ENCODE results near the gene EPB41L4A.

The EPB41L4A gene

GRCh38 chr5:112253478-112254250 is 165.4 kb downstream of the EPB41L4A start:
- Histone ChIP-seq H3K4me1 (ENCODE audit: control insufficient read depth, insufficient read depth, low read length) (peaks cover 26% of the 10 kb centered on the region), H3K36me3 (ENCODE audit: control insufficient read depth, insufficient read depth, low read length, severe bottlenecking) (no peaks in the 10 kb centered on the region), H3K9ac (ENCODE audit: low read length) (no peak overlapping the region), H3K4me3 (ENCODE audit: low read length) (peak overlapping the region; percentile 42), H3K27me3 (replicated peaks; ENCODE audit: control insufficient read depth, insufficient read depth, low read length) (no peaks in the 10 kb centered on the region), H3K9me3 (ENCODE audit: control insufficient read depth, low read length) (no peaks in the 10 kb centered on the region)
- peak; percentile 6 for DNase-seq (ENCODE audit: low read depth)

- H3K4me3 ChIP-seq (ENCODE audit: low read length), result no peak overlapping the region
- no peak for DNase-seq (ENCODE audit: low read depth)
- H3K9ac ChIP-seq (ENCODE audit: low read length), result no peak overlapping the region
- H3K36me3 ChIP-seq (ENCODE audit: control insufficient read depth, insufficient read depth, low read length, severe bottlenecking), result no peaks in the 10 kb centered on the region
- H3K27me3 ChIP-seq (replicated peaks; ENCODE audit: control insufficient read depth, insufficient read depth, low read length), result no peaks in the 10 kb centered on the region
- no peaks in the 10 kb centered on the region for H3K9me3 ChIP-seq (ENCODE audit: control insufficient read depth, low read length)
- H3K4me1 ChIP-seq (ENCODE audit: control insufficient read depth, insufficient read depth, low read length), result peaks cover 28% of the 10 kb centered on the region
These were observed 168.5 kb downstream of the EPB41L4A start for GRCh38 chr5:112250551-112250950.

GRCh38 chr5:112248623-112249022 is 170.5 kb downstream of the EPB41L4A start:
- H3K9me3 ChIP-seq (ENCODE audit: control insufficient read depth, low read length), result no peaks in the 10 kb centered on the region
- peaks cover 18% of the 10 kb centered on the region for H3K4me1 ChIP-seq (ENCODE audit: control insufficient read depth, insufficient read depth, low read length)
- no peaks in the 10 kb centered on the region for H3K36me3 ChIP-seq (ENCODE audit: control insufficient read depth, insufficient read depth, low read length, severe bottlenecking)
- H3K27me3 ChIP-seq (replicated peaks; ENCODE audit: control insufficient read depth, insufficient read depth, low read length), result no peaks in the 10 kb centered on the region
- H3K4me3 ChIP-seq (ENCODE audit: low read length), result no peak overlapping the region
- H3K9ac ChIP-seq (ENCODE audit: low read length), result no peak overlapping the region
- DNase-seq (ENCODE audit: low read depth), result no peak

DNA sequence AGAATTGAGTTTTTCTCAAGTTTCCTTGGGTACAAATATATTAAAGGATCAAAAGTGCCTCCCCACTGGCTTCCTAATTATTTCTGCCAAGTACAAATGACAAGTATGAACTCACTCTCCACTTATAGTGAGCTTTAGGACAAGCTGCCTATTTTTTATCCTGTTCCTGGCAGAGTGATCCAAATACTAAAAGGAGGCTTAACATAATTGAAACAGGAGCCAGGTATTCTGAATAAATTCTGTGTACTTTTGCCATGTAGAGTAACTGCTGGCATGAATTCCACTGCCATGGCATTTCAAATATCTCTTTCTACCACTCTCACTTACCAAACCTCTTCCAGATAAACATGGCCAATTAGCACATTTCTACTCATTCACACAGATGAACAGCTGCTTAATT is 171.1 kb downstream of the EPB41L4A start:
- Histone ChIP-seq H3K4me1 (ENCODE audit: control insufficient read depth, insufficient read depth, low read length) (peaks cover 11% of the 10 kb centered on the region), H3K9me3 (ENCODE audit: control insufficient read depth, low read length) (no peaks in the 10 kb centered on the region)
- no peak for DNase-seq (ENCODE audit: low read depth)

GRCh38 chr5:112245656-112246055 is 173.4 kb downstream of the EPB41L4A start:
- Histone ChIP-seq H3K36me3 (ENCODE audit: control insufficient read depth, insufficient read depth, low read length, severe bottlenecking) (no peaks in the 10 kb centered on the region), H3K4me1 (ENCODE audit: control insufficient read depth, insufficient read depth, low read length) (peaks cover 8% of the 10 kb centered on the region), H3K4me3 (ENCODE audit: low read length) (no peak overlapping the region), H3K9me3 (ENCODE audit: control insufficient read depth, low read length) (no peaks in the 10 kb centered on the region), H3K27me3 (replicated peaks; ENCODE audit: control insufficient read depth, insufficient read depth, low read length) (no peaks in the 10 kb centered on the region), H3K9ac (ENCODE audit: low read length) (no peak overlapping the region)
- DNase-seq (ENCODE audit: low read depth), result no peak

More for the DNA sequence above, 171.1 kb downstream of the EPB41L4A start:
- Histone ChIP-seq H3K9ac (ENCODE audit: low read length) (no peak overlapping the region), H3K4me3 (ENCODE audit: low read length) (no peak overlapping the region), H3K36me3 (ENCODE audit: control insufficient read depth, insufficient read depth, low read length, severe bottlenecking) (no peaks in the 10 kb centered on the region), H3K27me3 (replicated peaks; ENCODE audit: control insufficient read depth, insufficient read depth, low read length) (no peaks in the 10 kb centered on the region)

DNA sequence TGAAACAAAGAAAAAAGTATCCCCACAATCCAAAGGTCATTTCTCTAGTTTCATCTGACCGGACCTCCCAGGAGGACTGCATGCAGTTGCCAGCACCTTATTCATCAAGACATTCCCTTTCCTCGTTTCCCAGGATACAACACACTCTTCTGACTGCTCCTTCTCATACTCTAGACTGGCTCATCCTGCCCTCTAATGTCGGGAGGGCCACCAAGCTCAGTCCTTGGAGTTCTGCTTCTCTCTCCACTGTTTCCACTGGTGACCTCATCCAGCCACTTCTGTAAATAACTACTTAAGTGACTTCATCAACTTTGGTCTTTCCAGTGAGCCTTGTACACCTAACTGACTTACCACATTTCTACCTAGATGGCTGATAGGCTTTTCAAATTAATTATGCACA is 179.1 kb downstream of the EPB41L4A start:
- H3K4me3 ChIP-seq (ENCODE audit: low read length), result no peak overlapping the region
- no peak overlapping the region for H3K9ac ChIP-seq (ENCODE audit: low read length)
- H3K36me3 ChIP-seq (ENCODE audit: control insufficient read depth, insufficient read depth, low read length, severe bottlenecking), result no peaks in the 10 kb centered on the region
- no peak for DNase-seq (ENCODE audit: low read depth)
- no peaks in the 10 kb centered on the region for H3K4me1 ChIP-seq (ENCODE audit: control insufficient read depth, insufficient read depth, low read length)
- H3K27me3 ChIP-seq (replicated peaks; ENCODE audit: control insufficient read depth, insufficient read depth, low read length), result no peaks in the 10 kb centered on the region
- no peaks in the 10 kb centered on the region for H3K9me3 ChIP-seq (ENCODE audit: control insufficient read depth, low read length)

DNA sequence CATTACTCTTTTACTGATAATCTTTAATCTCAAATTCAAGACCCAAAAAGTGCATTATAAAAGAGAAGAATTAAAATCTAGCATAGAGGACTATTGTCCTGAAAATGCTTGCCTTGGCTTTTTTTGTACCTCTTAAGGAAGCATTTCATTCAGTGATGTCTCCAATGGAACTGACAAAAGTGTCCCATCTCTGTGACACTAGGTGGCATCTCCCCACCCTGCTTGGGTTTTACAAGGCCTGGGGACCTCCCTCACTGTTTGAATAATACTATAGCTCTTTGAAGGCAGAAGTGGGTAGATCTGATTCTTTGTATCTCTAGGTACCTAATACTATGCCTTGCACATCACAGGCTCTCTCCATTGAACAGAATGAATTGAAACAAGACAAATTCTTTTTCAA is 180.6 kb downstream of the EPB41L4A start:
- Histone ChIP-seq H3K4me3 (ENCODE audit: low read length) (no peak overlapping the region), H3K9me3 (ENCODE audit: control insufficient read depth, low read length) (no peaks in the 10 kb centered on the region), H3K4me1 (ENCODE audit: control insufficient read depth, insufficient read depth, low read length) (no peaks in the 10 kb centered on the region), H3K27me3 (replicated peaks; ENCODE audit: control insufficient read depth, insufficient read depth, low read length) (no peaks in the 10 kb centered on the region), H3K36me3 (ENCODE audit: control insufficient read depth, insufficient read depth, low read length, severe bottlenecking) (no peaks in the 10 kb centered on the region), H3K9ac (ENCODE audit: low read length) (no peak overlapping the region)
- no peak for DNase-seq (ENCODE audit: low read depth)

DNA sequence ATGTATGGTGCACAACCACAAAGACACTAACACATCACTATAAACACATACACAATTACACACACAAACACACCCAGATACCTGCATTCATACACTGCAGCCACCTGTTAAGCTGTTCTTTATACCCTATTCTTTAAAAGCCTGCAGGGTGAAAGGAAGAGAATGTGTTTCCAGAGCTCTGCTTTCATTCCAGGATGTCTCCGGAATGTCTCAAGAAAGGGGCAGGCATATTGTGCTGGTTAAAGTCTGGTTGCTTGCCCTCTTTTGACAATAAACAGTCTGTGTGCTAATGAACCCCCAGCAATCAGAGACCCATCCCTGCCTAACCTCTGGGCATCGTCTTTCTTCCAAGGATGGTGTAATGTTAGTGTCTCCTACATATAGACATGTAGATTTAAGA is 181.6 kb downstream of the EPB41L4A start:
- no peaks in the 10 kb centered on the region for H3K27me3 ChIP-seq (replicated peaks; ENCODE audit: control insufficient read depth, insufficient read depth, low read length)
- DNase-seq (ENCODE audit: low read depth), result no peak

GRCh38 chr5:112234000-112234399 is 185.1 kb downstream of the EPB41L4A start:
- Histone ChIP-seq H3K9ac (ENCODE audit: low read length) (no peak overlapping the region), H3K4me3 (ENCODE audit: low read length) (no peak overlapping the region), H3K36me3 (ENCODE audit: control insufficient read depth, insufficient read depth, low read length, severe bottlenecking) (no peaks in the 10 kb centered on the region), H3K4me1 (ENCODE audit: control insufficient read depth, insufficient read depth, low read length) (peaks cover 1% of the 10 kb centered on the region), H3K27me3 (replicated peaks; ENCODE audit: control insufficient read depth, insufficient read depth, low read length) (no peaks in the 10 kb centered on the region), H3K9me3 (ENCODE audit: control insufficient read depth, low read length) (no peaks in the 10 kb centered on the region)
- no peak for DNase-seq (ENCODE audit: low read depth)

More for the DNA sequence above, 181.6 kb downstream of the EPB41L4A start:
- Histone ChIP-seq H3K9ac (ENCODE audit: low read length) (no peak overlapping the region), H3K9me3 (ENCODE audit: control insufficient read depth, low read length) (no peaks in the 10 kb centered on the region), H3K4me3 (ENCODE audit: low read length) (no peak overlapping the region), H3K36me3 (ENCODE audit: control insufficient read depth, insufficient read depth, low read length, severe bottlenecking) (no peaks in the 10 kb centered on the region), H3K4me1 (ENCODE audit: control insufficient read depth, insufficient read depth, low read length) (no peaks in the 10 kb centered on the region)

GRCh38 chr5:112232667-112233066 is 186.4 kb downstream of the EPB41L4A start:
- H3K4me1 ChIP-seq (ENCODE audit: control insufficient read depth, insufficient read depth, low read length), result peaks cover 12% of the 10 kb centered on the region
- H3K9ac ChIP-seq (ENCODE audit: low read length), result no peak overlapping the region
- H3K9me3 ChIP-seq (ENCODE audit: control insufficient read depth, low read length), result no peaks in the 10 kb centered on the region
- DNase-seq (ENCODE audit: low read depth), result no peak
- H3K36me3 ChIP-seq (ENCODE audit: control insufficient read depth, insufficient read depth, low read length, severe bottlenecking), result no peaks in the 10 kb centered on the region
- no peak overlapping the region for H3K4me3 ChIP-seq (ENCODE audit: low read length)
- H3K27me3 ChIP-seq (replicated peaks; ENCODE audit: control insufficient read depth, insufficient read depth, low read length), result no peaks in the 10 kb centered on the region

DNA sequence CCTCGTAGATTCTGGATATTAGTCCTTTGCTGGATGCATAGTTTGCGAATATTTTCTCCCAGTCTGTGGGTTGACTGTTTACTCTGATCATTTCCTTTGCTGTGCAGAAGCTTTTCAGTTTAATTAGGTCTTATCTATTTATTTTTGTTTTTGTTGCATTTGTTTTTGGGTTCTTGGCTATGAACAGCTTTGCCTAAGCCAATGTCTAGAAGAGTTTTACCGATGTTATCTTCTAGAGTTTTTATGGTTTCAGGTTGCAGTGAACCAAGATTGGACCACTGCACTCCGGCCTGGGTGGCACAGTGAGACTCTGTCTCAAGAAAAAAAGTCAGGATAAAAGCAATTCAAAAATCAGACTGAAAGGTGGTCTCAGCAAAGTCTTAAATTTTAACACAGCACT is 188.5 kb downstream of the EPB41L4A start:
- H3K27me3 ChIP-seq (replicated peaks; ENCODE audit: control insufficient read depth, insufficient read depth, low read length), result no peaks in the 10 kb centered on the region
- peaks cover 12% of the 10 kb centered on the region for H3K4me1 ChIP-seq (ENCODE audit: control insufficient read depth, insufficient read depth, low read length)
- H3K4me3 ChIP-seq (ENCODE audit: low read length), result no peak overlapping the region
- no peak overlapping the region for H3K9ac ChIP-seq (ENCODE audit: low read length)
- no peaks in the 10 kb centered on the region for H3K9me3 ChIP-seq (ENCODE audit: control insufficient read depth, low read length)
- no peaks in the 10 kb centered on the region for H3K36me3 ChIP-seq (ENCODE audit: control insufficient read depth, insufficient read depth, low read length, severe bottlenecking)
- no peak for DNase-seq (ENCODE audit: low read depth)

GRCh38 chr5:112228667-112229066 is 190.4 kb downstream of the EPB41L4A start:
- Histone ChIP-seq H3K9ac (ENCODE audit: low read length) (no peak overlapping the region), H3K27me3 (replicated peaks; ENCODE audit: control insufficient read depth, insufficient read depth, low read length) (no peaks in the 10 kb centered on the region), H3K4me1 (ENCODE audit: control insufficient read depth, insufficient read depth, low read length) (peaks cover 12% of the 10 kb centered on the region), H3K36me3 (ENCODE audit: control insufficient read depth, insufficient read depth, low read length, severe bottlenecking) (no peaks in the 10 kb centered on the region), H3K4me3 (ENCODE audit: low read length) (no peak overlapping the region), H3K9me3 (ENCODE audit: control insufficient read depth, low read length) (no peaks in the 10 kb centered on the region)
- peak; percentile 75 for DNase-seq (ENCODE audit: low read depth)

All from adipocyte (in vitro differentiated cells).